GM12891 (cell line): Measurements from ENCODE around the gene TNPO2.

Experiments used
- PAX5 ChIP-seq: IDR thresholded peaks from 2 replicates; pipeline ENCODE4 v1.6.1; 2011; ENCODE audit warnings: low read length, moderate library complexity, mild to moderate bottlenecking; ENCODE audit not compliant: insufficient read depth, severe bottlenecking
- POLR2A ChIP-seq: IDR thresholded peaks from 2 replicates; pipeline ENCODE4 v1.6.1; 2011; ENCODE audit warnings: low read depth, low read length, control low read depth
- POLR2AphosphoS5 ChIP-seq: IDR thresholded peaks from 2 replicates; pipeline ENCODE4 v1.6.1; 2011; ENCODE audit warnings: low read depth, low read length, control low read depth
- POU2F2 ChIP-seq: IDR thresholded peaks from 2 replicates; pipeline ENCODE4 v1.6.1; 2011; ENCODE audit warnings: low read depth, mild to moderate bottlenecking, control low read depth, low read length, moderate library complexity
- SPI1 ChIP-seq: IDR thresholded peaks from 2 replicates; pipeline ENCODE4 v1.6.1; 2011; ENCODE audit warnings: low read depth, low read length, control low read depth
- TAF1 ChIP-seq: IDR thresholded peaks from 2 replicates; pipeline ENCODE4 v1.6.1; 2011; ENCODE audit warnings: low read depth, low read length, control low read depth

- TF ChIP-seq POLR2A: no peak
- no peak for TF ChIP-seq POLR2AphosphoS5
- TF ChIP-seq SPI1: no peak
- TF ChIP-seq TAF1: no peak; the same call in 1 of the 2 replicates
- no peak for TF ChIP-seq PAX5
- no peak for TF ChIP-seq POU2F2
Observed at GRCh38 chr19:12665671-12666264, 58.0 kb downstream of the TNPO2 start.
